ENCODE measurements around the gene EHD3. TPM values are rescaled to one million over a fixed set of nuclear protein-coding genes. Genes with fewer than 3 reads are reported as not detected.

The EHD3 gene
- total and polyA plus RNA-seq, 4 donors: 7.2 to 20.2 (median 13.2) TPM

DNA sequence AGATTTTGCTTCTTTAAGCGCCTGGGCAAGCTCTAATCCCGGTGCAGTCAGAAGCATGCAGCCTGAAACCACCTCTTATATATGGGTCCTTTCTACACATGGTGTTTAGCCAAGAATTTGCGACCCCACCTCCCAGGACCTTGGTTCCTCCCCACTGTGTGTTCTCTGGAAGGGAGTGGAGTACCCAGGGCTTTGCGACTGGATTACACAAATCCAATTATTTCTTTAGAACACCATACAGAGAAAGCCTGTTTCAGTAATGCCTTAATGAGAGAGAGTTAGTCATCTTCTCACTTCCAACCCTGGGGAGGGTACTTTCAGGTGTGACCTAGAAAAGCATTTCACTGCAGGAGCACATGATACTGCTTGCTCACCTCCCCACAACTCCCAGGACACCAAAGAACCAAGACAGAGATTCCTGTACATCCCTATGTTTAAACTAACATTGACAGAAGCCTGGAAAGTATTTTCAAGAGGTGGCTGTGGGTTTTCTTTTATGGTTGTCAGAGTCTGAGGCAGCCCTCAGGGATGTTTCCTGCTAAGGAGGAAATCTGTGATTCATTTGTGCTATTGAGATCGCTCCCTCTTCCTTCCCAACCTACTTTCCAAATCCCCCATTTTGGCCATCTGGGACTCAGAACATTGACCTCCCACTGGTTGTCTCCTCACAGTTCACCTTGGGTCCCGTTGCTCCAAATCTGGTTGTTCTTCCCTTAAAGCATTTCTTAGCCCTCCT, 16.3 kb upstream of the EHD3 start, which contains the start of gene CAPN14:
Gene CAPN14, minus strand, starts transcription at position 51 of the 736 bp plus-strand sequence. CDS start 12,068 bp downstream, outside the sequence.
- Histone ChIP-seq H3K9me3 (ENCODE audit: control insufficient read depth in 4 of 4, low read length in 3 of 4) (no peaks in the 10 kb centered on the region), H3K36me3 (ENCODE audit: control insufficient read depth in 4 of 4, insufficient read depth in 3 of 4, low read depth in 1 of 4, low read length in 3 of 4) (no peaks in the 10 kb centered on the region), H3K9ac (ENCODE audit: low read depth in 1 of 2, low read length in 2 of 2) (no peak within 1 kb of the TSS), H3K4me1 (ENCODE audit: control insufficient read depth in 4 of 4, insufficient read depth in 4 of 4, low read length in 3 of 4) (no peaks in the 10 kb centered on the region), H3K4me3 (ENCODE audit: low read depth in 1 of 3, low read length in 3 of 3) (no peak within 1 kb of the TSS), H3K27ac (ENCODE audit: low read depth in 1 of 2, low read length in 2 of 2) (no peak within 1 kb of the TSS), H3K27me3 (ENCODE audit: control insufficient read depth in 4 of 4, insufficient read depth in 4 of 4, low read length in 3 of 4) (peaks cover 0 to 3% (median 0%) of the 10 kb centered on the region in 4 donors)
- 75% methylated on average over 6 of the region's 6 CpGs for WGBS
- TF ChIP-seq RAD21 (IDR thresholded peaks at IDR 0.05): no peak
- TF ChIP-seq TAF1 (conservative IDR thresholded peaks at IDR 0.05): no peak
- no peak for TF ChIP-seq YY1 (IDR thresholded peaks at IDR 0.05)
- TF ChIP-seq, protein P1, sequence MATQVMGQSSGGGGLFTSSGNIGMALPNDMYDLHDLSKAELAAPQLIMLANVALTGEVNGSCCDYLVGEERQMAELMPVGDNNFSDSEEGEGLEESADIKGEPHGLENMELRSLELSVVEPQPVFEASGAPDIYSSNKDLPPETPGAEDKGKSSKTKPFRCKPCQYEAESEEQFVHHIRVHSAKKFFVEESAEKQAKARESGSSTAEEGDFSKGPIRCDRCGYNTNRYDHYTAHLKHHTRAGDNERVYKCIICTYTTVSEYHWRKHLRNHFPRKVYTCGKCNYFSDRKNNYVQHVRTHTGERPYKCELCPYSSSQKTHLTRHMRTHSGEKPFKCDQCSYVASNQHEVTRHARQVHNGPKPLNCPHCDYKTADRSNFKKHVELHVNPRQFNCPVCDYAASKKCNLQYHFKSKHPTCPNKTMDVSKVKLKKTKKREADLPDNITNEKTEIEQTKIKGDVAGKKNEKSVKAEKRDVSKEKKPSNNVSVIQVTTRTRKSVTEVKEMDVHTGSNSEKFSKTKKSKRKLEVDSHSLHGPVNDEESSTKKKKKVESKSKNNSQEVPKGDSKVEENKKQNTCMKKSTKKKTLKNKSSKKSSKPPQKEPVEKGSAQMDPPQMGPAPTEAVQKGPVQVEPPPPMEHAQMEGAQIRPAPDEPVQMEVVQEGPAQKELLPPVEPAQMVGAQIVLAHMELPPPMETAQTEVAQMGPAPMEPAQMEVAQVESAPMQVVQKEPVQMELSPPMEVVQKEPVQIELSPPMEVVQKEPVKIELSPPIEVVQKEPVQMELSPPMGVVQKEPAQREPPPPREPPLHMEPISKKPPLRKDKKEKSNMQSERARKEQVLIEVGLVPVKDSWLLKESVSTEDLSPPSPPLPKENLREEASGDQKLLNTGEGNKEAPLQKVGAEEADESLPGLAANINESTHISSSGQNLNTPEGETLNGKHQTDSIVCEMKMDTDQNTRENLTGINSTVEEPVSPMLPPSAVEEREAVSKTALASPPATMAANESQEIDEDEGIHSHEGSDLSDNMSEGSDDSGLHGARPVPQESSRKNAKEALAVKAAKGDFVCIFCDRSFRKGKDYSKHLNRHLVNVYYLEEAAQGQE (IDR thresholded peaks at IDR 0.05): no peak
- no peak for TF ChIP-seq GABPA (IDR thresholded peaks at IDR 0.05 in 1 of 2, conservative IDR thresholded peaks at IDR 0.05 in 1 of 2)
- TF ChIP-seq, protein P2, sequence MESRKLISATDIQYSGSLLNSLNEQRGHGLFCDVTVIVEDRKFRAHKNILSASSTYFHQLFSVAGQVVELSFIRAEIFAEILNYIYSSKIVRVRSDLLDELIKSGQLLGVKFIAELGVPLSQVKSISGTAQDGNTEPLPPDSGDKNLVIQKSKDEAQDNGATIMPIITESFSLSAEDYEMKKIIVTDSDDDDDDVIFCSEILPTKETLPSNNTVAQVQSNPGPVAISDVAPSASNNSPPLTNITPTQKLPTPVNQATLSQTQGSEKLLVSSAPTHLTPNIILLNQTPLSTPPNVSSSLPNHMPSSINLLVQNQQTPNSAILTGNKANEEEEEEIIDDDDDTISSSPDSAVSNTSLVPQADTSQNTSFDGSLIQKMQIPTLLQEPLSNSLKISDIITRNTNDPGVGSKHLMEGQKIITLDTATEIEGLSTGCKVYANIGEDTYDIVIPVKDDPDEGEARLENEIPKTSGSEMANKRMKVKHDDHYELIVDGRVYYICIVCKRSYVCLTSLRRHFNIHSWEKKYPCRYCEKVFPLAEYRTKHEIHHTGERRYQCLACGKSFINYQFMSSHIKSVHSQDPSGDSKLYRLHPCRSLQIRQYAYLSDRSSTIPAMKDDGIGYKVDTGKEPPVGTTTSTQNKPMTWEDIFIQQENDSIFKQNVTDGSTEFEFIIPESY (IDR thresholded peaks at IDR 0.05): no peak
- no peak for TF ChIP-seq FOXA1 (IDR thresholded peaks at IDR 0.05)
- TF ChIP-seq, protein P3, sequence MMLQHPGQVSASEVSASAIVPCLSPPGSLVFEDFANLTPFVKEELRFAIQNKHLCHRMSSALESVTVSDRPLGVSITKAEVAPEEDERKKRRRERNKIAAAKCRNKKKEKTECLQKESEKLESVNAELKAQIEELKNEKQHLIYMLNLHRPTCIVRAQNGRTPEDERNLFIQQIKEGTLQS (IDR thresholded peaks at IDR 0.05): no peak
- DNase-seq (ENCODE audit: low spot score): no peak

DNA sequence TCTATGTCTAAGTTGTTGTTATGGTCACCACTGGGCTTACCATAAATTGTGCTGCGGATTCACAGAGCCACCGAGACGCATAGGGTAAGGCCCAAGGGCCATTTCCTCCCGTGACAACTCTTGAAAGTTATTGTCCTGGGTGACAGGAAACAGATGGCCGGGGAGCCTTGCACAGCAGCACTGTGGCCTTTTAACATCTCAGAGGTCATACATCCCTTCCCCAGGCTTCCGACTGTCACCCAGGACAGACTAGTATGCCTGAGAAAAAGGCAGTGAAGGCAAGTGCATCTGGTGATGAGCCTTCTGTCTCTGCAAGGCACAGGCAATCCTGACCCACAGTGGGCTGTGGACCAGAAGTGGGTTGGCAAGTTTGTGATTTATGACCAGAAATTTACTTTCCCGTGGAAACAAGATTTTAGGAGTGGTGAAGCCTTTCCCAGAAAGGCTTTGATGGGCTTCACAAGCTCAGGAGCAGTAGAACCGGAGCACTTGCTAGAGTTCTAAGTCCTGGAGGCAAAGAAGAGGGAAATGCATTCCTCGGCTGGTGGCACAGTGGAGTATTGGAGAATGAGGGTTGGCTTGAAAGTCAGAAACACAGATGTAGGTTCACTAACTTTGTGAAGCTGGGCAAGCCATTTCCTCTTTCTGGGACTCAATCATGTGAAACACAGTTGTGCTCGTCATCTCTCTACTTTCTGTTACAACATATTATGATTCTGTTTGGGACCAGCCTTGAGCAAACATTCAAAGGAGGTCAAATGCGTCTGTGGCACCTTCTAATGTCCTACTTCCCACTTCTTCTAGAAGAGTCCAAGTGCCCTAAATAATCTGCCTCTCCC, 14.6 kb upstream of the EHD3 start:
- DNase-seq (ENCODE audit: low spot score): no peak
- TF ChIP-seq RXRA (IDR thresholded peaks at IDR 0.05) (peak; percentile 34 to 41), NR2F2 (IDR thresholded peaks at IDR 0.05) (peak; percentile 87)
- TF ChIP-seq, protein P3 (IDR thresholded peaks at IDR 0.05): no peak
- H3K36me3 ChIP-seq (ENCODE audit: control insufficient read depth in 4 of 4, insufficient read depth in 3 of 4, low read depth in 1 of 4, low read length in 3 of 4): no peaks in the 10 kb centered on the region
- no peak overlapping the region for H3K4me3 ChIP-seq (ENCODE audit: low read depth in 1 of 3, low read length in 3 of 3)
- no peaks in the 10 kb centered on the region for H3K4me1 ChIP-seq (ENCODE audit: control insufficient read depth in 4 of 4, insufficient read depth in 4 of 4, low read length in 3 of 4)
- 54% methylated on average over 11 of the region's 11 CpGs for WGBS
- no peak overlapping the region for H3K27ac ChIP-seq (ENCODE audit: low read depth in 1 of 2, low read length in 2 of 2)
- peaks cover 0 to 7% (median 0%) of the 10 kb centered on the region in 4 donors for H3K27me3 ChIP-seq (ENCODE audit: control insufficient read depth in 4 of 4, insufficient read depth in 4 of 4, low read length in 3 of 4)
- H3K9me3 ChIP-seq (ENCODE audit: control insufficient read depth in 4 of 4, low read length in 3 of 4): no peaks in the 10 kb centered on the region
- no peak overlapping the region for H3K9ac ChIP-seq (ENCODE audit: low read depth in 1 of 2, low read length in 2 of 2)
